ENCODE results near the gene CD109. TPM values are rescaled to one million over a fixed set of nuclear protein-coding genes. Genes with fewer than 3 reads are reported as not detected.
A peak's percentile ranks its signal among the peaks of the same experiment; 100 is the strongest.

Gene CD109
- total and polyA plus RNA-seq, 2 of the 4 experiments (the other 2 are of a cell fraction): 3.6 to 5.0 TPM

GRCh38 chr6:73704260-73704659, 8.3 kb downstream of the CD109 start:
- POLR2A ChIA-PET (ENCODE audit: unreplicated experiment): interaction anchor here (0.5 to 0.6 kb wide), 2 partner anchors 50 to 1534 kb away, joined by 4 to 16 read pairs; partner anchors contain the start of gene SLC17A5
- H3K9ac ChIP-seq (ENCODE audit: low read depth, low read length): 0 out of 2 replicates have a peak overlapping the region, but pooled peaks have one; percentile 1
- dilution Hi-C loops (cut with HindIII; ENCODE audit: low sequenced_read_pairs, unreplicated experiment): no loop called here
- no peak; the same call in 1 of the 2 replicates for TF ChIP-seq RAD21 (IDR thresholded peaks at IDR 0.05; ENCODE audit: low read length)
- TF ChIP-seq MXI1 (IDR thresholded peaks at IDR 0.05; ENCODE audit: borderline replicate concordance, low read depth, low read length): peak; percentile 75; the same call in 1 of the 2 replicates
- TF ChIP-seq CEBPB (IDR thresholded peaks at IDR 0.05; ENCODE audit: low read depth, low read length): peak; percentile 54; the same call in 1 of the 2 replicates
- TF ChIP-seq RFX5 (IDR thresholded peaks at IDR 0.05; ENCODE audit: low read depth, low read length): no peak
- TF ChIP-seq POLR2A (IDR thresholded peaks at IDR 0.05; ENCODE audit: low read depth, low read length): no peak
- no peak for TF ChIP-seq MAFK (IDR thresholded peaks at IDR 0.05; ENCODE audit: low read depth, low read length)
- no peak for TF ChIP-seq CTCF (conservative IDR thresholded peaks at IDR 0.05; ENCODE audit: low read depth, low read length)
- no peak for TF ChIP-seq ELK1 (IDR thresholded peaks at IDR 0.05; ENCODE audit: borderline replicate concordance, low read depth, low read length)
- no peak for TF ChIP-seq MAZ (IDR thresholded peaks at IDR 0.05; ENCODE audit: borderline replicate concordance, low read depth, low read length)
- peak; percentile 90 for TF ChIP-seq BHLHE40 (IDR thresholded peaks at IDR 0.05; ENCODE audit: low read depth, low read length)
- no peak for TF ChIP-seq SMC3 (IDR thresholded peaks at IDR 0.05; ENCODE audit: low read depth, low read length)
- peak; percentile 28; the same call in 1 of the 2 replicates for TF ChIP-seq NFE2L2 (IDR thresholded peaks at IDR 0.05; ENCODE audit: low read depth, low read length)
- TF ChIP-seq RCOR1 (IDR thresholded peaks at IDR 0.05; ENCODE audit: insufficient replicate concordance, low read length): no peak
- peak; percentile 97 for TF ChIP-seq FOS (IDR thresholded peaks at IDR 0.05; ENCODE audit: low read depth, low read length)
- peak; percentile 37; the same call in 1 of the 2 replicates for TF ChIP-seq USF2 (IDR thresholded peaks at IDR 0.05; ENCODE audit: low read depth, low read length)

More at GRCh38 chr6:73704260-73704659, 8.3 kb downstream of the CD109 start:
- Histone ChIP-seq H3K79me1 (ENCODE audit: low read depth in 1 of 2, low read length in 2 of 2) (peaks cover 3 to 41% of the 10 kb centered on the region in 2 experiments; a peak in 2 of 4 replicates), H3K18ac (ENCODE audit: low read depth, low read length) (peak overlapping the region; percentile 58; the same call in 1 of the 2 replicates), H4K5ac (ENCODE audit: low read depth, low read length) (peak overlapping the region; percentile 6; the same call in 1 of the 2 replicates), H2BK20ac (ENCODE audit: low read depth, low read length) (peak overlapping the region; percentile 49), H3K4ac (ENCODE audit: low read depth, low read length) (peak overlapping the region; percentile 69), H3K9me3 (ENCODE audit: control insufficient read depth, insufficient read depth, low read length) (no peaks in the 10 kb centered on the region), H3K27ac (ENCODE audit: insufficient read depth, low read length) (peak overlapping the region; percentile 70), H3K56ac (ENCODE audit: extremely low read depth, insufficient read depth, low read length) (peak overlapping the region; percentile 28; the same call in 1 of the 2 replicates), H3K27me3 (ENCODE audit: control insufficient read depth, insufficient read depth, low read length) (no peaks in the 10 kb centered on the region), H2BK120ac (ENCODE audit: low read depth, low read length) (peak overlapping the region; percentile 75), H2AK9ac (replicated peaks; ENCODE audit: low read depth, low read length, poor library complexity) (no peak overlapping the region), H3K36me3 (ENCODE audit: control insufficient read depth, insufficient read depth, low read length) (no peaks in the 10 kb centered on the region), H3K14ac (replicated peaks; ENCODE audit: low read depth, low read length) (peak overlapping the region; percentile 45; the same call in 1 of the 2 replicates), H2BK15ac (ENCODE audit: low read depth, low read length) (peak overlapping the region; percentile 2; the same call in 1 of the 3 replicates), H2BK5ac (ENCODE audit: low read depth, low read length, poor library complexity, severe bottlenecking) (peak overlapping the region; percentile 83), H3K9me1 (ENCODE audit: insufficient read depth, low read length) (peaks cover 8% of the 10 kb centered on the region), H3K4me1 (ENCODE audit: control insufficient read depth, insufficient read depth, low read length) (peaks cover 4% of the 10 kb centered on the region; the same call in 1 of the 2 replicates), H2AFZ (replicated peaks; ENCODE audit: low read length, poor library complexity) (peak overlapping the region; percentile 73), H2AK5ac (ENCODE audit: low read depth, low read length) (no peak overlapping the region), H3K23ac (ENCODE audit: low read depth, low read length) (peak overlapping the region; percentile 47), H4K20me1 (ENCODE audit: insufficient read depth, low read length) (no peaks in the 10 kb centered on the region), H4K91ac (ENCODE audit: insufficient read depth, low read depth, low read length) (peak overlapping the region; percentile 47; the same call in 1 of the 2 replicates), H3K4me3 (ENCODE audit: insufficient read depth, low read depth, low read length) (no peak overlapping the region; the same call in 1 of the 2 replicates), H3K4me2 (ENCODE audit: low read depth, low read length) (peak overlapping the region; percentile 52), H4K8ac (ENCODE audit: low read depth in 2 of 2, low read length in 2 of 2) (peak overlapping the region in 1 of 2 experiments; percentile 69; a peak in 2 of 4 replicates)
- ATAC-seq (ENCODE audit: low read depth) (peak; percentile 95), DNase-seq (peak; percentile 99)
- in situ Hi-C loops (cut with MboI; ENCODE audit: low sequenced_read_pairs) (no loop called here), intact Hi-C loops (cut with micrococcal nuclease) (no loop called here)
- WGBS, 2 experiments (ENCODE audit: extremely low coverage in 2 of 2, insufficient read length in 1 of 2): no CpG with 5 or more reads among the region's 8 CpGs
- CTCF ChIA-PET: interaction anchor here (0.6 to 0.7 kb wide), 2 partner anchors 15 to 138 kb away, joined by 3 to 5 read pairs; no protein-coding TSS in a partner anchor
- no TSS peak for BruUV-seq (replicated peaks)

All from IMR-90 (cell line).